Osteocyte (in vitro differentiated cells): ENCODE data around the gene SIK3. TPM values are rescaled to one million over a fixed set of nuclear protein-coding genes. Genes with fewer than 3 reads are reported as not detected.
"Not testable (repeated sequence)": the region's sequence is repeated elsewhere in the genome, so short reads cannot be mapped to it uniquely, and the experiment has no call there.

Experiments
- DNase-seq: peaks from one replicate; pipeline ENCODE4 v3.0.0; 2021; ENCODE audit warnings: mixed read lengths; ENCODE audit not compliant: unreplicated experiment; ENCODE audit errors: extremely low spot score
- H3K27ac Mint-ChIP-seq: one replicate; pipeline ENCODE4 v1.8.0; 2021; ENCODE audit warnings: mild to moderate bottlenecking, mixed read lengths; ENCODE audit not compliant: unreplicated experiment
- H3K27me3 Mint-ChIP-seq: one replicate; pipeline ENCODE4 v1.8.0; 2021; ENCODE audit warnings: mixed read lengths; ENCODE audit not compliant: unreplicated experiment
- H3K36me3 Mint-ChIP-seq: one replicate; pipeline ENCODE4 v1.8.0; 2021; ENCODE audit warnings: mixed read lengths; ENCODE audit not compliant: unreplicated experiment
- H3K4me1 Mint-ChIP-seq: one replicate; pipeline ENCODE4 v1.8.0; 2021; ENCODE audit warnings: mixed read lengths; ENCODE audit not compliant: unreplicated experiment
- H3K4me3 Mint-ChIP-seq: one replicate; pipeline ENCODE4 v1.8.0; 2021; ENCODE audit warnings: mild to moderate bottlenecking, moderate library complexity, mixed read lengths; ENCODE audit not compliant: unreplicated experiment
- H3K9me3 Mint-ChIP-seq: one replicate; pipeline ENCODE4 v1.8.0; 2021; ENCODE audit warnings: mixed read lengths; ENCODE audit not compliant: unreplicated experiment
- total RNA-seq: library from RNA; stranded (reverse); gene quantifications from 2 replicates; pipeline ENCODE4 v1.2.1, GENCODE V29; 2021
- TF ChIP-seq, protein P1 (sequence below): fragments of 200-600 bp; sonication (generic); IDR thresholded peaks from 2 replicates; pipeline ENCODE4 v1.5.0; 2021; ENCODE audit warnings: antibody characterized with exemption, mild to moderate bottlenecking, moderate library complexity

The SIK3 gene
- total RNA-seq, 1 donor from 2014 or later: 29.5 TPM

DNA sequence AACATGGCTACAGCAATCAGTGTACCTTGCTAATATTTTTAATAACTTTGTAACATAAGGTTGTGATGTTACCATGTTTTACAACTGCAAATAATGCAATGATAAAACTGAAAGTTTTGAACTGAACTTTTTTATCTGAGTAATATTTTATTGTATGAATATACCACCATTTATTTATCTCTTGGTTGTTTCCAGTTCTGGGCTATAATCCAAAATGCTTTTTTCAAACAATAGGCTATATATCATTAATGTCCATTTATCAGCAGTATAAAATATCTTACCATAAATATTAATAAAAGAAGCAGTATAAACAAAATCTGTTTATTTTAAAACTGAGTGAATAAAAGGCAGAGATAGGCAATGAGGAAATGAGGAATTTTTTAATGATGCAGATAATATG lies 63.3 kb downstream of the SIK3 start:
- H3K9me3 Mint-ChIP-seq: no peaks in the 10 kb centered on the region
- TF ChIP-seq, protein P1, sequence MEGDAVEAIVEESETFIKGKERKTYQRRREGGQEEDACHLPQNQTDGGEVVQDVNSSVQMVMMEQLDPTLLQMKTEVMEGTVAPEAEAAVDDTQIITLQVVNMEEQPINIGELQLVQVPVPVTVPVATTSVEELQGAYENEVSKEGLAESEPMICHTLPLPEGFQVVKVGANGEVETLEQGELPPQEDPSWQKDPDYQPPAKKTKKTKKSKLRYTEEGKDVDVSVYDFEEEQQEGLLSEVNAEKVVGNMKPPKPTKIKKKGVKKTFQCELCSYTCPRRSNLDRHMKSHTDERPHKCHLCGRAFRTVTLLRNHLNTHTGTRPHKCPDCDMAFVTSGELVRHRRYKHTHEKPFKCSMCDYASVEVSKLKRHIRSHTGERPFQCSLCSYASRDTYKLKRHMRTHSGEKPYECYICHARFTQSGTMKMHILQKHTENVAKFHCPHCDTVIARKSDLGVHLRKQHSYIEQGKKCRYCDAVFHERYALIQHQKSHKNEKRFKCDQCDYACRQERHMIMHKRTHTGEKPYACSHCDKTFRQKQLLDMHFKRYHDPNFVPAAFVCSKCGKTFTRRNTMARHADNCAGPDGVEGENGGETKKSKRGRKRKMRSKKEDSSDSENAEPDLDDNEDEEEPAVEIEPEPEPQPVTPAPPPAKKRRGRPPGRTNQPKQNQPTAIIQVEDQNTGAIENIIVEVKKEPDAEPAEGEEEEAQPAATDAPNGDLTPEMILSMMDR: no peak
- DNase-seq: no peak

DNA sequence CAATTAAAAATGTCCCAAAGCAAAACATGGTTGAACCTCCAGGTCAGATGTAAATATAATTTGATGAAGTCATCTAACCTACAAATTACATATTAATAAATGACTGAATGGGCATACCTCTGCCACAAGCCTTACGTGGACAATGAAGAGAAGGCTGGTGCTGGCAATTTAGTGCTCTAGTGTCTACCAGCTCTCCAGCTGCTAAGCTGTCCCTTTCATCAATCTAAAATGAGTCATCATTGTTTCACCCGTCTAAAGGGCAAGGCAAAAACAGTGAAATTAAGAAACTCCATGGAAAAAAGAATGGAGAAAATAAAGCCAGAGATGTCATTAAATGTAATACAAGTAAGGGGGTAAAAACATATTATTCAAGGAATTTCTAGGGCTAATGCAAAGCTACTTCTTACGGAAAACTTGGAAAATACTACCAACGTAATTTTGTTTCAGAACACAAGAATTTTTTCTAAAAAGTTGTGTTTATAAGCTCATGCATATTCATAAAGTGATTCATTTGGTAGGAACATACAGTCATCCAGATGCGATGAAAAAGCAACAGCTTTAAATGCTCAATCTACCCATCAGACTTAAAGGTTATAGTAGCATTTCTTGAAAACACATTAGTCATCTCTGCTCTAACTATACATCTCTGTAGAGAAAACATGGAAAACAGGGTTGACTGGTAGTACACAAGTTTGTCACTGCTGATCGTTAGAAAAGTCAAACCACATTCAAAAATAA lies 71.5 kb downstream of the SIK3 start:
- Mint-ChIP-seq H3K36me3 (no peaks in the 10 kb centered on the region), H3K9me3 (no peaks in the 10 kb centered on the region), H3K27me3 (no peaks in the 10 kb centered on the region), H3K4me1 (peaks cover 18% of the 10 kb centered on the region), H3K27ac (no peak overlapping the region), H3K4me3 (no peak overlapping the region)
- TF ChIP-seq, protein P1: no peak
- no peak for DNase-seq

More for the DNA sequence above, 63.3 kb downstream of the SIK3 start:
- Mint-ChIP-seq H3K4me1 (peaks cover 5% of the 10 kb centered on the region), H3K36me3 (no peaks in the 10 kb centered on the region), H3K27me3 (no peaks in the 10 kb centered on the region), H3K4me3 (no peak overlapping the region), H3K27ac (no peak overlapping the region)

DNA sequence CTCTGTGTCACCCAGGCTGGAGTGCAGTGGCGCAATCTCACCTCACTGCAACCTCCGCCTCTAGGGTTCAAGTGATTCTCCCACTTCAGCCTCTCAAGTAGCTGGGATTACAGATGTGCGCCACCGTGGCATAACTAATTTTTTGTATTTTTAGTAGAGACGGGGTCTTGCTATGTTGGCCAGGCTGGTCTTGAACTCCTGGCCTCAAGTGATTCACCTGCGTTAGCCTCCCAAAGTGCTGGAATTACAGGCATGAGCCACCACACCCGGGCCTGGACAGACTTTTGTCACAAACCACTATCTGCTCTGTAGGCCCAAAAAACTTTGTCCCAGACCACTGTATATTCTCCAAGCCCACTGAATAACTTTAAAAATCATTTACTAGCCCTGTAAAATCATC lies 74.5 kb downstream of the SIK3 start:
- not testable (repeated sequence) for H3K4me3 Mint-ChIP-seq, H3K27ac Mint-ChIP-seq
- peaks cover 18% of the 10 kb centered on the region for H3K4me1 Mint-ChIP-seq

DNA sequence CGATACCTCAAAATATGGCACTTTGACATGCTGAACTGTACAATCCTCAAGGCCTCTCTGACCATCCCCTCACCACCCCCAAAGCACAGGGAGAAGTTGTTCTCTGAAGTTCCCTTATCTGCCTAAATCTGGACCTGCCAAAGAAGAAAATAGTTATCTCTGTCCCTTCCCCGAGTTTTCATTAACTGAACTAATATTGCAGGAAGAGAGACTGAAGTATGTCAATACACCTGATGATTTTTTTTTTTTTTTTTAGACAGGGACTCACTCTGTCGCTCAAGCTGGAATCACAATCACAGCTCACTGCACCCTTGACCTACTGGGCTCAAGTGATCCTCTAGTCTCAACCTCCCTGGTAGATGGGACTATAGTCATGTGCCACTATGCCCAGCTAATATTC lies 75.0 kb downstream of the SIK3 start:
- TF ChIP-seq, protein P1: no peak
- Mint-ChIP-seq H3K27me3 (no peaks in the 10 kb centered on the region), H3K27ac (no peak overlapping the region), H3K4me1 (peaks cover 18% of the 10 kb centered on the region), H3K4me3 (no peak overlapping the region), H3K9me3 (no peaks in the 10 kb centered on the region), H3K36me3 (no peaks in the 10 kb centered on the region)
- DNase-seq: no peak

More for the DNA sequence above, 74.5 kb downstream of the SIK3 start:
- H3K27me3 Mint-ChIP-seq, DNase-seq, H3K36me3 Mint-ChIP-seq, H3K9me3 Mint-ChIP-seq: not testable (repeated sequence)

DNA sequence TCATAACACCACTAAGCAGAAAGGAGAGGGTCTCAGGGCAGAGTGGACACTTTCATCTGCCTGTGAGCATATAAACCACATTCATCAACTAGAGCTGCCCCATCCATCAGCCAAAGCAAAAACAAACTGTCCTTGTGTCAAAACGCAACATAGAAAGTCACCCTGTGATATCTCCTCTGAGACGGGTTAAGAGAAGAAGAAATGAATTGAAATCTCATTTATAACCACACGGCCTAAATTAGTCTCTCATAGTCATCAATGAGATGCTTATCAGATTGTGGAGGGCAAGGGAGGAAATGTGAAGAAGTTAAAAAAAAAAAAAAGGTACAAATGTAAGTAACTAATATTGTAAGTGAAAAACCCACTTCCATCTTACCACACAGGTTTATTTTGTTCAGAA lies 75.7 kb downstream of the SIK3 start:
- Mint-ChIP-seq H3K9me3 (no peaks in the 10 kb centered on the region), H3K36me3 (no peaks in the 10 kb centered on the region), H3K4me3 (no peak overlapping the region), H3K27me3 (no peaks in the 10 kb centered on the region), H3K4me1 (peaks cover 18% of the 10 kb centered on the region), H3K27ac (no peak overlapping the region)
- TF ChIP-seq, protein P1: no peak
- DNase-seq: no peak
